Vagina (tissue), 2 donors: Measurements from ENCODE around the gene FFAR1.

ENCODE experiments used
- CTCF ChIP-seq, 3 experiments: fragments of 450-650 bp in 2 of 3; fragments of 200-600 bp in 1 of 3; sonication (generic) in 1 of 3; IDR thresholded peaks; one replicate each; pipeline ENCODE4 v1.5.1; 2017 to 2019; ENCODE audit warnings: antibody characterized with exemption in 3 of 3, mild to moderate bottlenecking in 2 of 3, moderate library complexity in 2 of 3
- POLR2AphosphoS5 ChIP-seq, 2 donors: sonication (generic); formaldehyde crosslinking; IDR thresholded peaks; one replicate each; pipeline ENCODE4 v1.9.0; 2017; ENCODE audit warnings: antibody characterized with exemption in 2 of 2, mild to moderate bottlenecking in 2 of 2, low read depth in 1 of 2; ENCODE audit not compliant: insufficient read depth in 1 of 2

- no peak for TF ChIP-seq POLR2AphosphoS5 (IDR thresholded peaks at IDR 0.05; ENCODE audit: insufficient read depth in 1 of 2, low read depth in 1 of 2)
- no peak for TF ChIP-seq CTCF (IDR thresholded peaks at IDR 0.05)
Measured at GRCh38 chr19:35305181-35305580, 42.5 kb upstream of the FFAR1 start.
